HUES6 (cell line): ENCODE measurements around the gene SLC39A1.

Experiments
- H3K27ac ChIP-seq: 2 replicates; pipeline ENCODE4 v1.7.0; 2013; ENCODE audit warnings: low read depth, mild to moderate bottlenecking, low read length, inconsistent platforms
- H3K27me3 ChIP-seq: 2 replicates; pipeline ENCODE4 v1.6.1; 2013; ENCODE audit warnings: low read length; ENCODE audit not compliant: control insufficient read depth, insufficient read depth
- H3K36me3 ChIP-seq: 2 replicates; pipeline ENCODE4 v1.6.1; 2013; ENCODE audit warnings: low read length; ENCODE audit not compliant: control insufficient read depth, insufficient read depth
- H3K4me1 ChIP-seq: 2 replicates; pipeline ENCODE4 v1.6.1; 2013; ENCODE audit warnings: low read length; ENCODE audit not compliant: control insufficient read depth, insufficient read depth
- H3K4me3 ChIP-seq: 2 replicates; pipeline ENCODE4 v1.5.1; 2013; ENCODE audit warnings: low read depth, low read length
- H3K9ac ChIP-seq: one replicate; pipeline ENCODE4 v1.6.1; 2013; ENCODE audit warnings: mild to moderate bottlenecking, low read length
- H3K9me3 ChIP-seq: 2 replicates; pipeline ENCODE4 v1.6.1; 2013; ENCODE audit warnings: low read depth, low read length; ENCODE audit not compliant: control insufficient read depth, insufficient read depth

Gene SLC39A1

DNA sequence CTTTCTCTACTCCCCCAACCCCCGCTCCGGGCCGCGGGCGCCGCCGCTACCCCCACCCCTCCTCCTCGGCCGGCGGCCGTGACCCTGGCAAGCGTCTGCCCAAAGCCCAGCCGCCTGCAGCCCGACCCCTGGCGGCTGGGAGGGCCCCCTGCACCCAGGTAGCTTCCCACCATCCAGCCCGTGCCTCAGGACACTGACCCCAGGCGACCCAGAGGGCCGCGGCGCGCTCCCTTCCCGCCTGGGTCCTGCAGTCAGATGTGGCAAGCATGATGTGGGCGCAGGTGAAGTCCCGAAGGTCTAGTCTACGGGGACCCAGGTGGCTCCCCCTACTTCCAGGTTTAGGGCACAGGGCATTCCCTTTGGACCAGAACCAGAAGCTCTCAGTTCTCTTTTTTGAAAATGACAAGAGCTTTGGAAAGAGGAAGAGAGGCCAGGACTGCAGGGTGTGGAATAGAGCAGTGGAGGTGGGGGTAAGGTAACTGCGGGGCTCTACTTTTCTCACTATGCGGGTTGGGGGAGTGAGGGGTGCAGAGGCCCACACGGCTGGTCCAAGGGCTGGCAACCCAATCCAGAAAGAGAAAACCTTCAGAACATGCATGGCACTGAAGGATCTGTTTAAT is 16.6 kb downstream of the SLC39A1 start, which contains the start of gene DENND4B:
Gene DENND4B (minus strand): TSS at position 97 of the 620 bp plus-strand sequence. CDS start 2,344 bp downstream, outside the sequence.
- H3K4me3 ChIP-seq: peak within 1 kb of the TSS; percentile 77
- no peaks in the 10 kb centered on the region for H3K27me3 ChIP-seq
- H3K36me3 ChIP-seq: peaks cover 64% of the 10 kb centered on the region
- H3K27ac ChIP-seq: peak within 1 kb of the TSS; percentile 34; the same call in 1 of the 2 replicates
- H3K4me1 ChIP-seq: 0 out of 2 replicates have a peak, but pooled peaks cover 9% of the 10 kb centered on the region
- H3K9ac ChIP-seq: peak within 1 kb of the TSS; percentile 83
- H3K9me3 ChIP-seq: no peaks in the 10 kb centered on the region

DNA sequence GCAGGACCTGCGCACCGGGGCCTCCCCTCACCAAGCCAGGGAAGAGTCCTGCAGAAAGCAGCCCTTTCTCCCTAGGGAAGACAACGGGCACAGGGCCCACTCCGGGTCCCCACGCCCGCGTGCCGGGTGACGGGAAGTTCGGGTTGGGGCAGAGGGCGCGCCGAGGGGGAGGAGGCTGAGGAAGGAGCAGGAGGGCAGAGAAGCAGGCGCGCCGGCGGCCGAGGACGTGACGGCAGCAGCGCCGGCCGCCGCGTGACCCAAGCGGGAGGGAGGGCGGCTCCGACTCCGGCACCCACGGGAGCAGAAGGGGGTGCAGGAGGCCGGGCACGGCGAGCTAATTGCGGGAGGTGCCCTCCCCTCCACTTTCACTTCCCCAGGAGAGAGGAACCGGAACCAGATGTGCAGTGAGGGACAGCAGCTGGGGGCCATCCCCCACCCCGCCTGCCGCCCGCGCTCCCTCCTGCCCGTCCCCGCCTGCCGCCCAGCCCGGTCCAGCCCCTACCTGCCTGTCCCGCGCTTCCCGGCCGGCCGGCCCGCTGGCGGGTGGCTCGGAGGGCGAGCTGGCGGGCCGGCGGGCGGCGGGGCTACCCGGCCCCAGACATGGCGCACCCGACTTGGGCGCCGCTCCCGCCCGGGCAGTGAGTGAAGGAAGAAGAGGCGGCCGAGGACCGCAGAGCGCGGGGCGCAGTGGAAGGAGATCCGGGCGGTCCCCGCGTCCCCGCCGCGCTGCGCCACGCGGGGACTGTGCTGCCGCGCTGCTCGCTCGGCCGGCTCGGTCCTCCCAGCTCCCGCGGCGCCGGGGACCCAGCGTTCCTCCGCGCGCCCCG is 17.3 kb downstream of the SLC39A1 start:
- Histone ChIP-seq H3K27ac (peak overlapping the region; percentile 34; the same call in 1 of the 2 replicates), H3K9me3 (no peaks in the 10 kb centered on the region), H3K36me3 (peaks cover 64% of the 10 kb centered on the region), H3K4me3 (peak overlapping the region; percentile 77), H3K9ac (peak overlapping the region; percentile 83), H3K4me1 (0 out of 2 replicates have a peak, but pooled peaks cover 9% of the 10 kb centered on the region), H3K27me3 (no peaks in the 10 kb centered on the region)

- Histone ChIP-seq H3K27ac (peak overlapping the region; percentile 34; the same call in 1 of the 2 replicates), H3K4me1 (0 out of 2 replicates have a peak, but pooled peaks cover 9% of the 10 kb centered on the region), H3K9me3 (no peaks in the 10 kb centered on the region), H3K4me3 (peak overlapping the region; percentile 77), H3K27me3 (no peaks in the 10 kb centered on the region), H3K36me3 (peaks cover 64% of the 10 kb centered on the region), H3K9ac (peak overlapping the region; percentile 83)
Observed at GRCh38 chr1:153945131-153945794, 18.1 kb downstream of the SLC39A1 start.

DNA sequence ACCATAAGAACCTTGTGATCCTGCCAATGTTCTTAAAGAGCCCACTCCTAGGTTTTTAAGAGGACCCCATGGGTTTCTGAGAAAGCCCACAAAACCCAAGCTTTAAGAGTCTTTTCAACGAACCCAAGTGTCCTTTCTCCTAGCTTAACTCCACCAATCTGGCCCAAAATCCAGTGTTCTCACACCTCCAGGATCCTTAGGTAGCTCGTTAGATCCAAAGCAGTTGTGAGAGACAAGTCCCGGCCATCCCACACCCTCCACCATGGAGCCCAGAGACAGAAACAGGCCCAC is 18.6 kb downstream of the SLC39A1 start:
- no peaks in the 10 kb centered on the region for H3K9me3 ChIP-seq
- no peak overlapping the region for H3K9ac ChIP-seq
- H3K4me3 ChIP-seq: peak overlapping the region; percentile 77
- peaks cover 64% of the 10 kb centered on the region for H3K36me3 ChIP-seq
- H3K27ac ChIP-seq: no peak overlapping the region
- 0 out of 2 replicates have a peak, but pooled peaks cover 9% of the 10 kb centered on the region for H3K4me1 ChIP-seq
- no peaks in the 10 kb centered on the region for H3K27me3 ChIP-seq

GRCh38 chr1:153944005-153944826 is 19.1 kb downstream of the SLC39A1 start:
- H3K9ac ChIP-seq: no peak overlapping the region
- H3K27ac ChIP-seq: no peak overlapping the region
- H3K4me1 ChIP-seq: 0 out of 2 replicates have a peak, but pooled peaks cover 9% of the 10 kb centered on the region
- H3K27me3 ChIP-seq: no peaks in the 10 kb centered on the region
- H3K36me3 ChIP-seq: peaks cover 65% of the 10 kb centered on the region
- H3K4me3 ChIP-seq: no peak overlapping the region
- no peaks in the 10 kb centered on the region for H3K9me3 ChIP-seq

GRCh38 chr1:153942766-153943549 is 20.4 kb downstream of the SLC39A1 start:
- Histone ChIP-seq H3K9ac (no peak overlapping the region), H3K27ac (no peak overlapping the region), H3K4me3 (no peak overlapping the region), H3K36me3 (peaks cover 59% of the 10 kb centered on the region), H3K27me3 (no peaks in the 10 kb centered on the region), H3K4me1 (0 out of 2 replicates have a peak, but pooled peaks cover 9% of the 10 kb centered on the region), H3K9me3 (no peaks in the 10 kb centered on the region)

DNA sequence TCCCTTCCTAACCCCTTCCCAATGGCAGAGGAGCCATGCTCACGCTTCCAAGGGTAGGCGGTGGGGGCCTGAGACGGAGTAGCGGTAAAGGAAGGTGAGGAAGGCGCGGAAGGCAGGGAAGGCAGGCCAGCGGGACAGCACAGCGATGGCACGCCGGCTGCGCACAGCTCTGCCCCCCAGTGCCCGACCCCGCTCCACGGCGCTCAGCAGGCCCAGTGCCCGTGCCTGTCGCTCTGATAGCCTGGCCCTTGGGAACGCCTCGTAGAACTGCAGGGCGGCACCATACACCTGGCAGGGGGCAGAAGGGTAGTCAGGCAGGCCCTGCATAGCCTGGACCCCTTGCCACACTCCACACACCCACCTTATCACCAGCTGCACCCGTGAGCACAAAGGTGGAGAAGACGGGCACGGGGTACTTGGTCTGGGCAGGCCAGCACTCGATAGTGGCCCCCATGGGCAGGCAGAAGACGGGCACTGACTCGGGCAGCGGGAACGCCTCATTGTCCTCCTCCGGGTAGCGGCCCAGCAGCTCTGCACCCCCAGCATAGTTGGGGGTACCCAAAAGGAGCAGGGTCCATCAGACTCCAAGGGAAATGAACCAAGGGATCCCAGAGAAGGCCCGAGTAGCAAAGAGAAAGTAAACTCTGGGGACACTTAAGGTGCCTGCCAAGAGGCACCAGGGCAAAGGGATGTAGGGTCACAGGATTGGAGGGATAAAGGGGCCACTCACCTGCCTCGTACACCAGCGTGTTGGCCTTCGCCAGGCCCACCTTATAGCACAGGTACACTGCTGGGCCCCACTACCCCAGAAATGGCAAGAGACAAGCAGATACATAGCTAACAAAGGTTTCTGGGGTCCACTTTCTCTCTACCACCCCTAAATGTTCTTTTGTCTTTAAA is 21.3 kb downstream of the SLC39A1 start:
- Histone ChIP-seq H3K9ac (no peak overlapping the region), H3K9me3 (no peaks in the 10 kb centered on the region), H3K27me3 (no peaks in the 10 kb centered on the region), H3K36me3 (peaks cover 62% of the 10 kb centered on the region), H3K4me3 (no peak overlapping the region), H3K4me1 (0 out of 2 replicates have a peak, but pooled peaks cover 9% of the 10 kb centered on the region), H3K27ac (no peak overlapping the region)

- Histone ChIP-seq H3K9ac (no peak overlapping the region), H3K9me3 (no peaks in the 10 kb centered on the region), H3K4me3 (no peak overlapping the region), H3K27ac (no peak overlapping the region), H3K27me3 (no peaks in the 10 kb centered on the region), H3K36me3 (peaks cover 75% of the 10 kb centered on the region), H3K4me1 (0 out of 2 replicates have a peak, but pooled peaks cover 9% of the 10 kb centered on the region)
Observed at GRCh38 chr1:153940756-153941155, 22.6 kb downstream of the SLC39A1 start.

GRCh38 chr1:153939476-153939875 is 23.9 kb downstream of the SLC39A1 start:
- peaks cover 86% of the 10 kb centered on the region for H3K36me3 ChIP-seq
- H3K4me1 ChIP-seq: no peaks in the 10 kb centered on the region

More at GRCh38 chr1:153939476-153939875, 23.9 kb downstream of the SLC39A1 start:
- Histone ChIP-seq H3K4me3 (no peak overlapping the region), H3K27me3 (no peaks in the 10 kb centered on the region), H3K9ac (no peak overlapping the region), H3K9me3 (no peaks in the 10 kb centered on the region), H3K27ac (no peak overlapping the region)
